ENCODE data around the gene DAND5. TPM values are rescaled to one million over a fixed set of nuclear protein-coding genes. Genes with fewer than 3 reads are reported as not detected.
A peak's percentile ranks its signal among the peaks of the same experiment; 100 is the strongest.

Gene DAND5
- total and polyA plus RNA-seq, 2 of the 13 experiments (the other 11 are each of a cell fraction or from before 2014, with no cell fraction given), result 0.04 TPM; not detected in 1

- no peak for TF ChIP-seq BRF2 (CRISPR knock-in tag; IDR thresholded peaks at IDR 0.05)
- TF ChIP-seq NR3C1 (CRISPR knock-in tag; IDR thresholded peaks at IDR 0.05), result no peak
- no peak for TF ChIP-seq MYPOP (CRISPR knock-in tag; IDR thresholded peaks at IDR 0.05)
- TF ChIP-seq SNAI1 (CRISPR knock-in tag; IDR thresholded peaks at IDR 0.05; ENCODE audit: borderline replicate concordance), result peak; percentile 18; the same call in 1 of the 2 replicates
- no peak for TF ChIP-seq RARA (CRISPR knock-in tag; IDR thresholded peaks at IDR 0.05)
- TF ChIP-seq ZNF484 (CRISPR knock-in tag; IDR thresholded peaks at IDR 0.05; ENCODE audit: borderline replicate concordance, low read depth), result 0 out of 2 replicates have a peak, but pooled peaks have one; percentile 38
- 0 out of 2 replicates have a peak, but pooled peaks have one; percentile 50 for TF ChIP-seq ZBTB42 (CRISPR knock-in tag; IDR thresholded peaks at IDR 0.05)
- peak; percentile 74; the same call in 1 of the 2 replicates for TF ChIP-seq ZNF558 (CRISPR knock-in tag; IDR thresholded peaks at IDR 0.05; ENCODE audit: borderline replicate concordance)
- TF ChIP-seq MEIS1 (CRISPR knock-in tag; IDR thresholded peaks at IDR 0.05; ENCODE audit: borderline replicate concordance), result peak; percentile 11; the same call in 1 of the 2 replicates
- TF ChIP-seq DNMT1 (CRISPR knock-in tag; IDR thresholded peaks at IDR 0.05), result no peak
- TF ChIP-seq ZNF260 (CRISPR knock-in tag; IDR thresholded peaks at IDR 0.05; ENCODE audit: borderline replicate concordance, low read depth), result no peak
- no peak for TF ChIP-seq TOE1 (CRISPR knock-in tag; IDR thresholded peaks at IDR 0.05)
- TF ChIP-seq ISL2 (CRISPR knock-in tag; IDR thresholded peaks at IDR 0.05), result peak; percentile 15
- 0 out of 4 replicates have a peak, but pooled peaks of 1 of the 2 experiments have one; percentile 33 for TF ChIP-seq POLR2A (IDR thresholded peaks at IDR 0.05; ENCODE audit: insufficient read depth in 1 of 2, low read depth in 2 of 2, low read length in 2 of 2)
- no peak for TF ChIP-seq CCAR2 (optimal IDR thresholded peaks at IDR 0.05; ENCODE audit: low read depth, low read length)
- TF ChIP-seq POGZ (CRISPR knock-in tag; IDR thresholded peaks at IDR 0.05), result no peak
- TF ChIP-seq ZNF615 (CRISPR knock-in tag; IDR thresholded peaks at IDR 0.05; ENCODE audit: borderline replicate concordance), result 0 out of 2 replicates have a peak, but pooled peaks have one; percentile 10
- TF ChIP-seq ZNF619 (CRISPR knock-in tag; IDR thresholded peaks at IDR 0.05), result no peak
- no peak for TF ChIP-seq ZNF335 (CRISPR knock-in tag; IDR thresholded peaks at IDR 0.05)
- TF ChIP-seq ZNF709 (CRISPR knock-in tag; IDR thresholded peaks at IDR 0.05), result no peak; the same call in 1 of the 2 replicates
- peak; percentile 59; the same call in 1 of the 2 replicates for TF ChIP-seq ZNF317 (CRISPR knock-in tag; IDR thresholded peaks at IDR 0.05)
- TF ChIP-seq ZNF644 (CRISPR knock-in tag; IDR thresholded peaks at IDR 0.05; ENCODE audit: low read depth), result no peak
- TF ChIP-seq ZNF883 (CRISPR knock-in tag; IDR thresholded peaks at IDR 0.05; ENCODE audit: not compliant biosample characterization), result peak; percentile 15
- TF ChIP-seq PCBP1 (IDR thresholded peaks at IDR 0.05; ENCODE audit: borderline replicate concordance, low read depth, low read length), result no peak
- peak; percentile 61 for TF ChIP-seq KDM5B (CRISPR knock-in tag; IDR thresholded peaks at IDR 0.05; ENCODE audit: borderline replicate concordance)
- 0 out of 2 replicates have a peak, but pooled peaks have one; percentile 7 for TF ChIP-seq MXD3 (CRISPR knock-in tag; IDR thresholded peaks at IDR 0.05)
- TF ChIP-seq ZNF879 (CRISPR knock-in tag; IDR thresholded peaks at IDR 0.05), result peak; percentile 85
These were observed 30.4 kb upstream of the DAND5 start (continued) for GRCh38 chr19:12938779-12939601.

Measured in HepG2 (cell line).